Measurements from ENCODE around the gene PIM1. TPM values are rescaled to one million over a fixed set of nuclear protein-coding genes. Genes with fewer than 3 reads are reported as not detected.

The PIM1 gene
- total and polyA plus RNA-seq, 10 of the 15 experiments (the other 5 are each of a cell fraction or from before 2014, with no cell fraction given) = 0.66 to 33.9 (median 10.2) TPM

GRCh38 chr6:37155394-37156312 lies 14.3 kb upstream of the PIM1 start (continued):
- TF ChIP-seq ELK1 (IDR thresholded peaks at IDR 0.05; ENCODE audit: low read depth, low read length) (0 out of 2 replicates have a peak, but pooled peaks have one; percentile 33), ESRRA (IDR thresholded peaks at IDR 0.05; ENCODE audit: low read length) (no peak), JUND (IDR thresholded peaks at IDR 0.05; ENCODE audit: low read depth, low read length) (peak; percentile 41; the same call in 1 of the 2 replicates), CBX5 (IDR thresholded peaks at IDR 0.05; ENCODE audit: low read depth) (peak; percentile 83; the same call in 1 of the 2 replicates), ETV6 (conservative IDR thresholded peaks at IDR 0.05 in 1 of 2, IDR thresholded peaks at IDR 0.05 in 1 of 2; ENCODE audit: borderline replicate concordance in 1 of 2, low read depth in 1 of 2) (peak in 1 of 2 experiments; percentile 80; a peak in 2 of 4 replicates), RCOR1 (conservative IDR thresholded peaks at IDR 0.05; ENCODE audit: low read depth, low read length) (0 out of 2 replicates have a peak, but pooled peaks have one; percentile 18), SMC3 (IDR thresholded peaks at IDR 0.05; ENCODE audit: borderline replicate concordance, low read length) (peak; percentile 26; the same call in 1 of the 2 replicates), POLR2A (IDR thresholded peaks at IDR 0.05; ENCODE audit: low read depth, low read length) (peak; percentile 60), IKZF1 (conservative IDR thresholded peaks at IDR 0.05) (peak; percentile 94), KLF5 (IDR thresholded peaks at IDR 0.05; ENCODE audit: partially characterized antibody) (peak; percentile 53), HDGF (IDR thresholded peaks at IDR 0.05) (no peak), RAD51 (IDR thresholded peaks at IDR 0.05) (peak; percentile 84), BMI1 (IDR thresholded peaks at IDR 0.05; ENCODE audit: borderline replicate concordance) (no peak; the same call in 1 of the 2 replicates), KAT2A (conservative IDR thresholded peaks at IDR 0.05; ENCODE audit: control insufficient read depth, low read depth, low read length) (no peak)
